ENCODE measurements around the gene GPR156. TPM values are rescaled to one million over a fixed set of nuclear protein-coding genes. Genes with fewer than 3 reads are reported as not detected.

GPR156 gene
- total RNA-seq: 0.09 and 0.32 TPM in 2 replicates

DNA sequence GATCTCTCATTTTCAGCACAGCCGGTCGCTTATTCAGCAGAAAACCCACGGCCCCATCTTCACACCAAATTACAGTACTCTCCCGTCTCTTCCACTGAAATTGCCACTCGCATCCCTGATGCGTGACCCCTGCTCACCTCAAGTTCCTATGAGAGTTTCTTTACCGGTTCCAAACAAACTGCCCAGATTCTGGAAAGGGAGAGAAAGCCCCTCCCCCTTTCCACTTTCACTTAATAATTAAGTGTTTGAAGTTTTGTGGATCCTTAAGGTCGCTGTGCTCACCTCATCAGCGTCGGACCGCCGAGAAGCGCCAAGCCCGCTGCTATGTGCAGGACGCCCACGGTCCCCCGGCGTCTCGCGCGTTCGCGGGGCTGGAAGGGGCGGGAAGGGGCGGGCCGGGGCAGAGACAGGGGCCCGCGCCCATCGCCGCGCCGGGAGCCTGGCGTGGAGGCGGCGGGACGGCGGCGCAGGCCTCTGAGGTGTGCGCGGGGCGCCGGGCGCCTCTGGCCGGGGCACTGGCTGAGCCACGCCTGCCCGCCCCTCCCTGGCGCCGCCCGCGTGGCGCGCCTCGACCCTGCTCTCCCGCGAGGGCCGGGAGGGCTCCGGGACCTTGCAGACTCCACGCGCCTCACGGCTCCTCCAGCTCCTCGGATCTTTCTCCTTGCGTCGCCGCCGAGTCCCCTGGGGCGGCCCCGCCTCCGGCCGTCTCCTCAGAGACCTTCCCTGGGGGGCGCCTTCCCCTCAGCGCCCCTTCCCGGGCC is at the start of gene GPR156:
GPR156 (minus strand) TSS at position 476 of the 761 bp plus-strand sequence. CDS start 41,124 bp downstream, outside the sequence.

Other genes with a start within 250 kb of the GPR156 start
- 26.4 and 27.1 TPM in 2 replicates for gene GSK3B, start 190.8 kb downstream of the GPR156 start, total RNA-seq
- 11.4 and 16.5 TPM in 2 replicates for gene LRRC58, start 64.1 kb upstream of the GPR156 start, total RNA-seq
- 526 and 654 TPM in 2 replicates for gene FSTL1, start 165.8 kb upstream of the GPR156 start, total RNA-seq

All from bronchial smooth muscle cell (primary cell).